ENCODE measurements around the gene PNPLA2. TPM values are rescaled to one million over a fixed set of nuclear protein-coding genes. Genes with fewer than 3 reads are reported as not detected.

PNPLA2 gene
- total RNA-seq, 2 donors from 2014 or later: 24.5 to 49.1 TPM

Other genes starting within 250 kb of the PNPLA2 start
- gene PHRF1, start 242.4 kb upstream of the PNPLA2 start, total RNA-seq: 10 to 100 TPM; 37.3 to 47.1 TPM
- 100 to 1,000 TPM in 1 of 2 donors, 10 to 100 TPM in 1; 25.3 to 104 TPM for gene IRF7, start 203.0 kb upstream of the PNPLA2 start, total RNA-seq
- gene CDHR5, start 194.0 kb upstream of the PNPLA2 start, total RNA-seq: not detected
- not detected for gene SCT, start 191.7 kb upstream of the PNPLA2 start, total RNA-seq
- gene DRD4, start 181.6 kb upstream of the PNPLA2 start, total RNA-seq: 1 to 10 TPM in 1 of 2 donors, under 1 TPM in 1; 0.60 to 5.6 TPM
- 10 to 100 TPM; 50.9 to 63.5 TPM for gene DEAF1, start 123.7 kb upstream of the PNPLA2 start, total RNA-seq
- 10 to 100 TPM in 1 of 2 donors, 1 to 10 TPM in 1; 5.2 to 11.3 TPM for gene TMEM80, start 123.1 kb upstream of the PNPLA2 start, total RNA-seq
- gene EPS8L2, start 112.7 kb upstream of the PNPLA2 start, total RNA-seq: 10 to 100 TPM in 1 of 2 donors, 1 to 10 TPM in 1; 2.4 to 34.1 TPM
- 100 to 1,000 TPM; 226 to 328 TPM for gene TALDO1, start 71.5 kb upstream of the PNPLA2 start, total RNA-seq
- gene GATD1, start 41.4 kb upstream of the PNPLA2 start, total RNA-seq: 10 to 100 TPM; 33.1 to 60.5 TPM
- 1 to 10 TPM in 1 of 2 donors, not detected in 1; 1.1 TPM for gene CEND1, start 28.8 kb upstream of the PNPLA2 start, total RNA-seq
- 10 to 100 TPM; 22.6 to 34.6 TPM for gene SLC25A22, start 20.6 kb upstream of the PNPLA2 start, total RNA-seq
- gene PIDD1, start 13.7 kb upstream of the PNPLA2 start, total RNA-seq: 10 to 100 TPM; 32.8 to 59.2 TPM
- 1,000 to 10,000 TPM; 3,020 to 3,653 TPM for gene RPLP2, start 8.9 kb upstream of the PNPLA2 start, total RNA-seq
- 1 to 10 TPM in 1 of 2 donors, under 1 TPM in 1; 0.66 to 1.9 TPM for gene CRACR2B, start 9.0 kb downstream of the PNPLA2 start, total RNA-seq
- 10 to 100 TPM; 42.8 to 46.0 TPM for gene CD151, start 14.0 kb downstream of the PNPLA2 start, total RNA-seq
- gene POLR2L, start 23.6 kb downstream of the PNPLA2 start, total RNA-seq: 10 to 100 TPM; 50.4 to 95.1 TPM
- 10 to 100 TPM; 12.6 to 18.9 TPM for gene TSPAN4, start 23.9 kb downstream of the PNPLA2 start, total RNA-seq
- gene CHID1, start 91.9 kb downstream of the PNPLA2 start, total RNA-seq: 10 to 100 TPM; 49.1 to 62.6 TPM
- 10 to 100 TPM; 37.3 to 58.0 TPM for gene AP2A2, start 107.0 kb downstream of the PNPLA2 start, total RNA-seq
- not detected for gene MUC6, start 217.8 kb downstream of the PNPLA2 start, total RNA-seq

All from activated naive CD4-positive, alpha-beta T cell treated with anti-CD3 and anti-CD28 coated beads, Interleukin-2, amount 50 U/mL, for 72 hours (primary cell).